Stimulated activated CD8-positive, alpha-beta memory T cell treated with anti-CD3 and anti-CD28 coated beads, Interleukin-4, amount 100 ng/mL, for 24 hours (primary cell): ENCODE data around the gene GLT6D1.

ENCODE experiments used
- DNase-seq: peaks from one replicate; pipeline ENCODE4 v3.0.0-alpha.2; 2020; ENCODE audit warnings: low read depth

Gene GLT6D1

GRCh38 chr9:135584371-135584770 lies 55.0 kb downstream of the GLT6D1 start:
- DNase-seq: no peak

GRCh38 chr9:135583688-135584011 lies 55.7 kb downstream of the GLT6D1 start:
- DNase-seq: no peak

DNA sequence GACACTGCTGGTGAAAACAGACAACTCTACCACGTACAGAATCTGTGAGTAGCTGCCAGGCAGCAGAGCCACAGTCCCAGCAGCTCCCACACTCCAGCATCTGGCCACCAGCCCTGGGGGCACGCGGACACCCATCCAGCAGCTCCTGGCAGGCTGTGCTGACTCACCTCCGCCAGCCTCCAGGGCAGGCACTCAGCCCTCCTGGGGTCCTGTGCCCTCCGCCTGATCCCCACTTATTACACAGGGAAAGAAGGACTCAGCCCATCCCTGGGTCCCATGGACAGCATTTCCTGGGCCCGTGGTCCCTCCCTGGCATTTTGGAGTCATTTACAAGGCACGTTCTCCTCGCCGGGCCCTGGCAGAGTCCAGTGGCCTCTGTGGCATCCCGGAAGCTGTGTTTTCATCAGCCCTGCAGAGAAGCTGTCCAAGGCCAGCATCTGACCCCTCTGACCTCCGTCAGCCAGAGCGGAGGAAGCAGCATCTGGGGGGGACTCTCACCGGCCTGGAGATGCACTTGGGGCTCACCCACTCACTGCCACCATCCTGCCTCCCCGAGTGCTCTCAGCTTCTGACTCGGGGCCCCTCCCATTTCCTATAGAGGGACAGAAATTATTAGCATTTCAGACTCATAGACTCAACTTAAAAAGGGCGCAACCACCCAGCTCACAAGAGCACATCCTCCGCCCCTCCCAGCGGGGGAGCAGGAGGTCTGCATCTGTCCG lies 56.2 kb downstream of the GLT6D1 start:
- no peak for DNase-seq

GRCh38 chr9:135582541-135582940 lies 56.8 kb downstream of the GLT6D1 start:
- DNase-seq: no peak

DNA sequence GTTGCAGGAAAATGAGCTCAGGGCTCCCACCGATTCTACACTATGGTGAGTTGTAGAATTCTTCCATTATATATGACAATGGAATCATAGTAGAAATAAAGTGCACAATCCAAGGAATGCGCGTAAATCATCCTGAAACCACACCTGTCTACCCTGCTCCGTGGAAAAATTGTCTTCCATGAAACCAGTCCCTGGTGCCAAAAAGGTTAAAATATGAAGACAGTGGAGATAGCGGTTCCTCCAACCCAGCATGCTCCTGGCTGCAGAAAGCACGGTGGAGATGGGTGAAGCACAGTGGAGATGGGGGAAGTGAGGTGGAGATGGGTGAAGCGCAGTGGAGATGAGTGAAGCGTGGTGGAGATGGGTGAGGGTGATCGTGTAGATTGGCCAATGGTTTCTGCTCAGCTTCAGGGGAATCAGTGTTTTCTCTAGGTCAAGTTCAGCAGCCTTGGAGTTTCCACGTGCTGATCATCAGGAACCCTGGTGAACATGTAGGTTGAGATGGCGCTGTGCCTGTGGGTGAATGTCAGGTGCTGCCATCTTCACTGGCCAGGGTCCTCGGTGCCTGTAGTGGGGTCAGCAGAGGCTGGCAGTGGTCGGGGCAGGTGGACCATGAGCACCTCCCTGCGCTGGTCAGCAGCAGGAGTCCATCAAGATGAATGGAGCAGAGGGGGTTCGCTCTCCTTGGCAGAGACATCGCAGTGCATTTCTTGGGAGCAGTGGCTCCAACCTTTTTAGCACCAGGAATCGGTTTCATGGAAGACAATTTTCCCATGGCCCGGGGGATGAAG lies 57.5 kb downstream of the GLT6D1 start:
- DNase-seq: no peak

GRCh38 chr9:135580664-135581380 lies 58.5 kb downstream of the GLT6D1 start:
- DNase-seq: no peak

- DNase-seq: no peak
These were observed 59.3 kb downstream of the GLT6D1 start for GRCh38 chr9:135579889-135580660.

DNA sequence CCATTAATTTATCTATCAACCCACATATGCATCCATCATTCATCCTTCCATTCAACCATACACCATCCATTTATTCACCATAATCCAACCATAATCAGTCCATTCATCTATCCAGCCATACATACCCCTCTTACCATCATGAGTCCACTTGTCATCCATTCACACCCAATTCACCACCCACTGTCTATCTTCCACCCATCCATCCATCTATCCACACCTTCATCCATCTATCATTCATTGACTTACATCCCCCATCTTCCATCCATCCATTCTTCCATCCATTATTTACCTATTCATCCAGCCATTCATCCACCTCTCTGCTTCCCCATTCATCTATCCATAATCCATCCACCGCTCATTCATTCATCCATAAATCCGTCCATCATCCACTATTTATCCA lies 60.0 kb downstream of the GLT6D1 start:
- DNase-seq: no peak

- no peak for DNase-seq
These were observed 62.1 kb downstream of the GLT6D1 start for GRCh38 chr9:135577256-135577655.

- DNase-seq: no peak
These were observed 63.2 kb downstream of the GLT6D1 start for GRCh38 chr9:135575995-135576631.

GRCh38 chr9:135574943-135575342 lies 64.4 kb downstream of the GLT6D1 start:
- DNase-seq: no peak

GRCh38 chr9:135574331-135574730 lies 65.0 kb downstream of the GLT6D1 start:
- no peak for DNase-seq
